Nephron progenitor cell (in vitro differentiated cells): ENCODE data around the gene RNF213.

ENCODE experiments used
- DNase-seq: peaks from one replicate; pipeline ENCODE4 v3.0.0; 2021
- H3K27ac Mint-ChIP-seq: 2 replicates; pipeline ENCODE4 v1.8.0; 2021; ENCODE audit warnings: mild to moderate bottlenecking, moderate library complexity, mixed read lengths
- H3K27me3 Mint-ChIP-seq: 2 replicates; pipeline ENCODE4 v1.8.0; 2021; ENCODE audit warnings: mild to moderate bottlenecking, low read depth, mixed read lengths; ENCODE audit not compliant: poor library complexity
- H3K36me3 Mint-ChIP-seq: 2 replicates; pipeline ENCODE4 v1.8.0; 2021; ENCODE audit warnings: low read depth, mixed read lengths
- H3K4me1 Mint-ChIP-seq: 2 replicates; pipeline ENCODE4 v1.8.0; 2021; ENCODE audit warnings: mixed read lengths
- H3K4me3 Mint-ChIP-seq: 2 replicates; pipeline ENCODE4 v1.8.0; 2021; ENCODE audit warnings: mild to moderate bottlenecking, moderate library complexity, mixed read lengths
- H3K9me3 Mint-ChIP-seq: 2 replicates; pipeline ENCODE4 v1.8.0; 2021; ENCODE audit warnings: mild to moderate bottlenecking, moderate library complexity, mixed read lengths
- CTCF ChIP-seq: fragments of 200-600 bp; sonication (generic); IDR thresholded peaks from 2 replicates; pipeline ENCODE4 v1.5.0; 2021; ENCODE audit warnings: antibody characterized with exemption

The RNF213 gene

GRCh38 chr17:80423536-80424225 is 163.0 kb downstream of the RNF213 start:
- Mint-ChIP-seq H3K27me3 (peaks cover 12% of the 10 kb centered on the region), H3K4me1 (no peaks in the 10 kb centered on the region), H3K27ac (no peak overlapping the region), H3K9me3 (no peaks in the 10 kb centered on the region), H3K36me3 (no peaks in the 10 kb centered on the region), H3K4me3 (no peak overlapping the region)
- no peak for TF ChIP-seq CTCF
- no peak for DNase-seq

- no peak for DNase-seq
- H3K27ac Mint-ChIP-seq: no peak overlapping the region
- H3K27me3 Mint-ChIP-seq: peaks cover 12% of the 10 kb centered on the region
- H3K36me3 Mint-ChIP-seq: no peaks in the 10 kb centered on the region
- H3K9me3 Mint-ChIP-seq: no peaks in the 10 kb centered on the region
- no peak for TF ChIP-seq CTCF
- H3K4me3 Mint-ChIP-seq: no peak overlapping the region
- H3K4me1 Mint-ChIP-seq: no peaks in the 10 kb centered on the region
Measured at GRCh38 chr17:80424261-80424660, 163.6 kb downstream of the RNF213 start.

- Mint-ChIP-seq H3K4me3 (no peak overlapping the region), H3K27me3 (peaks cover 12% of the 10 kb centered on the region), H3K27ac (no peak overlapping the region), H3K9me3 (no peaks in the 10 kb centered on the region), H3K4me1 (no peaks in the 10 kb centered on the region), H3K36me3 (no peaks in the 10 kb centered on the region)
- DNase-seq: no peak
- TF ChIP-seq CTCF: no peak
Measured at GRCh38 chr17:80424878-80425765, 164.5 kb downstream of the RNF213 start.

GRCh38 chr17:80425835-80426426 is 165.3 kb downstream of the RNF213 start:
- DNase-seq: no peak
- Mint-ChIP-seq H3K9me3 (no peaks in the 10 kb centered on the region), H3K4me3 (no peak overlapping the region), H3K27me3 (peaks cover 12% of the 10 kb centered on the region), H3K36me3 (no peaks in the 10 kb centered on the region), H3K27ac (peak overlapping the region; percentile 51), H3K4me1 (no peaks in the 10 kb centered on the region)
- no peak for TF ChIP-seq CTCF

- Mint-ChIP-seq H3K4me1 (no peaks in the 10 kb centered on the region), H3K4me3 (no peak overlapping the region), H3K9me3 (no peaks in the 10 kb centered on the region), H3K27me3 (peaks cover 12% of the 10 kb centered on the region), H3K36me3 (no peaks in the 10 kb centered on the region), H3K27ac (no peak overlapping the region)
- peak; percentile 94 for TF ChIP-seq CTCF
- peak; percentile 90 for DNase-seq
Measured at GRCh38 chr17:80426671-80427326, 166.1 kb downstream of the RNF213 start.
